K562 (cell line): ENCODE results near the gene REM2.

ENCODE experiments used
- ATF1 ChIP-seq, 2 experiments: fragments of 450-650 bp in 1 of 2; IDR thresholded peaks; 2 replicates each; pipeline ENCODE4 v1.6.1; 2016; ENCODE audit warnings: missing compliant biosample characterization in 1 of 2, missing genetic modification characterization in 1 of 2
- CTCF ChIP-seq, 3 experiments: IDR thresholded peaks in 2 of 3; conservative IDR thresholded peaks in 1 of 3; 2 replicates each; pipeline ENCODE4 v1.5.1; 2011 to 2012; ENCODE audit warnings: low read length in 3 of 3, mild to moderate bottlenecking in 3 of 3, control low read depth in 2 of 3, improper control_type of control experiment in 1 of 3, inconsistent platforms in 1 of 3, low read depth in 1 of 3, mixed read lengths in 1 of 3, moderate library complexity in 1 of 3; ENCODE audit not compliant: insufficient read depth in 2 of 3
- E2F1 ChIP-seq: sonication (generic); formaldehyde crosslinking; IDR thresholded peaks from 2 replicates; pipeline ENCODE4 v1.8.1; 2023; ENCODE audit warnings: mild to moderate bottlenecking, missing genetic modification reagents, moderate library complexity
- ELF1 ChIP-seq: fragments of 200-800 bp; sonication (Bioruptor generic); IDR thresholded peaks from 2 replicates; pipeline ENCODE4 v1.6.1; 2016; ENCODE audit warnings: missing genetic modification characterization, missing compliant biosample characterization
- HDAC2 ChIP-seq: fragments of 450-650 bp; IDR thresholded peaks from 2 replicates; pipeline ENCODE4 v1.6.1; 2016; ENCODE audit warnings: mild to moderate bottlenecking
- POLR2A ChIP-seq: fragments of 450-650 bp; conservative IDR thresholded peaks from 2 replicates; pipeline ENCODE4 v1.6.1; 2016
- SIN3B ChIP-seq: fragments of 450-650 bp; IDR thresholded peaks from 2 replicates; pipeline ENCODE4 v1.6.1; 2017; ENCODE audit warnings: low read depth, mild to moderate bottlenecking, moderate library complexity
- ZNF184 ChIP-seq: sonication (generic); formaldehyde crosslinking; IDR thresholded peaks from 2 replicates; pipeline ENCODE4 v1.5.0; 2020; ENCODE audit warnings: missing genetic modification reagents
- ZNF311 ChIP-seq: fragments of 250-450 bp; sonication (Bioruptor Pico); IDR thresholded peaks from 2 replicates; pipeline ENCODE4 v1.4.0; 2020; ENCODE audit warnings: mild to moderate bottlenecking, moderate library complexity
- ZNF609 ChIP-seq: sonication (generic); formaldehyde crosslinking; IDR thresholded peaks from 2 replicates; pipeline ENCODE4 v1.8.1; 2023; ENCODE audit warnings: missing genetic modification reagents, mild to moderate bottlenecking, borderline replicate concordance

DNA sequence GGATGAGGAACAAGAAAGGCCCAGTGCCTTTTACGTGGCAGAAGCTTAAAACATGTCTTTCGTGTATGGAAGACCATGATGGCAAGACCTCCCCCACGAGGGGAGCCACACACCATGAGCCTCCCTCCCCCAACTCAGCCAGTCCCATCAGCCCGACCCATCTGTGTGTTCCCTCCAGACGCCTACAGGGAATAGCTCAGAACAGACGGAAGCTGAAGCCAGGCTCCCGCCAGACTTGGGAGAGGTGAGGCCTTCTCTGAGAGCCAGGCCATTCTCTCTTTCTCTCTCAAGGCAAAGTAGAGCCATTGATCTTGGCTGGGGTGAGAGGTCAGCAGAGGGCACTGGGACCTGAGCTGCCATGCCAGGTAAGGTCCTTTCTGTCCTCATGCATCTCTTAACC, 9.5 kb downstream of the REM2 start:
- TF ChIP-seq ELF1 (no peak), POLR2A (no peak), CTCF (IDR thresholded peaks at IDR 0.05 in 2 of 3, conservative IDR thresholded peaks at IDR 0.05 in 1 of 3; ENCODE audit: insufficient read depth in 2 of 3, low read depth in 1 of 3, low read length in 3 of 3) (no peak), ZNF184 (no peak), ATF1 (CRISPR knock-in tag; IDR thresholded peaks at IDR 0.05) (no peak), ATF1 (tag; IDR thresholded peaks at IDR 0.05) (no peak), SIN3B (no peak), HDAC2 (no peak), E2F1 (CRISPR knock-in tag) (no peak), ZNF311 (CRISPR knock-in tag) (no peak), ZNF609 (CRISPR knock-in tag) (no peak)
